Fibroblast of lung (primary cell): ENCODE data around the gene AMOTL2. TPM values are rescaled to one million over a fixed set of nuclear protein-coding genes. Genes with fewer than 3 reads are reported as not detected.

Experiments
- DNase-seq, 2 donors: peaks; one replicate each; pipeline versions ENCODE4 v3.0.0 to v3.0.0-alpha.2; 2010; ENCODE audit warnings: low read depth in 2 of 2
- H2AFZ ChIP-seq: 2 replicates; pipeline ENCODE4 v1.5.1; 2012; ENCODE audit warnings: low read length, control low read depth, inconsistent platforms
- H3K27ac ChIP-seq: 2 replicates; pipeline ENCODE4 v1.5.1; 2011; ENCODE audit warnings: low read length, control low read depth; ENCODE audit not compliant: insufficient read depth
- H3K27me3 ChIP-seq: 2 replicates; pipeline ENCODE4 v1.5.1; 2011; ENCODE audit warnings: mild to moderate bottlenecking, low read length; ENCODE audit not compliant: control insufficient read depth, insufficient read depth
- H3K36me3 ChIP-seq: 2 replicates; pipeline ENCODE4 v1.5.1; 2011; ENCODE audit warnings: low read length; ENCODE audit not compliant: control insufficient read depth, insufficient read depth
- H3K4me1 ChIP-seq: 2 replicates; pipeline ENCODE4 v1.5.1; 2011; ENCODE audit warnings: low read length; ENCODE audit not compliant: control insufficient read depth, insufficient read depth; ENCODE audit errors: extremely low read depth
- H3K4me2 ChIP-seq: 2 replicates; pipeline ENCODE4 v1.5.1; 2011; ENCODE audit warnings: low read length, control low read depth; ENCODE audit not compliant: insufficient read depth; ENCODE audit errors: extremely low read depth
- H3K4me3 ChIP-seq, 4 experiments: fragments of 200-600 bp in 1 of 4; sonication (generic) in 1 of 4; replicated peaks in 1 of 4; 2 replicates each; pipeline ENCODE4 v1.5.1; 2011 to 2016; ENCODE audit warnings: low read length in 4 of 4, low read depth in 3 of 4, mild to moderate bottlenecking in 3 of 4, control low read depth in 2 of 4, inconsistent platforms in 1 of 4, mixed read lengths in 1 of 4; ENCODE audit not compliant: insufficient read depth in 1 of 4; ENCODE audit errors: control extremely low read depth in 1 of 4
- H3K79me2 ChIP-seq: 2 replicates; pipeline ENCODE4 v1.5.1; 2012; ENCODE audit warnings: mild to moderate bottlenecking, low read length, inconsistent platforms; ENCODE audit not compliant: control insufficient read depth, insufficient read depth
- H3K9ac ChIP-seq: 2 replicates; pipeline ENCODE4 v1.5.1; 2011; ENCODE audit warnings: mild to moderate bottlenecking, low read length, control low read depth; ENCODE audit not compliant: insufficient read depth
- H3K9me3 ChIP-seq: 2 replicates; pipeline ENCODE4 v1.5.1; 2012; ENCODE audit warnings: low read depth, low read length; ENCODE audit not compliant: control insufficient read depth, insufficient read depth
- H4K20me1 ChIP-seq: 2 replicates; pipeline ENCODE4 v1.5.1; 2011; ENCODE audit warnings: low read length; ENCODE audit not compliant: control insufficient read depth, insufficient read depth; ENCODE audit errors: extremely low read depth
- EZH2 ChIP-seq: IDR thresholded peaks from 2 replicates; pipeline ENCODE4 v1.5.1; 2012; ENCODE audit warnings: low read length, control low read depth, mild to moderate bottlenecking; ENCODE audit errors: missing control alignments
- polyA plus RNA-seq, 2 donors: library from polyadenylated mRNA; depleted of rRNA in 1 of 2; stranded (reverse) in 1 of 2; unstranded in 1 of 2; fragments of >200 nt; gene quantifications; 2 replicates each; pipeline ENCODE4 v1.2.1, GENCODE V29; 2011 to 2012; ENCODE audit warnings: missing spikeins in 1 of 2
- total RNA-seq: library from RNA; depleted of rRNA; stranded (reverse); fragments of >200 nt; gene quantifications from 2 replicates; pipeline ENCODE4 v1.2.1, GENCODE V29; 2014
- TF ChIP-seq, protein P1 (sequence below), 2 donors: IDR thresholded peaks in 1 of 2; conservative IDR thresholded peaks in 1 of 2; 1 replicate in 1 of 2; 2 replicates in 1 of 2; pipeline ENCODE4 v1.5.1; 2011 to 2012; ENCODE audit warnings: low read length in 2 of 2, control low read depth in 1 of 2, inconsistent platforms in 1 of 2, low read depth in 1 of 2, mild to moderate bottlenecking in 1 of 2

AMOTL2 gene
- total and polyA plus RNA-seq, 2 donors (not counting 1 experiment from before 2014, with no cell fraction given) = 74.6 to 97.0 TPM

DNA sequence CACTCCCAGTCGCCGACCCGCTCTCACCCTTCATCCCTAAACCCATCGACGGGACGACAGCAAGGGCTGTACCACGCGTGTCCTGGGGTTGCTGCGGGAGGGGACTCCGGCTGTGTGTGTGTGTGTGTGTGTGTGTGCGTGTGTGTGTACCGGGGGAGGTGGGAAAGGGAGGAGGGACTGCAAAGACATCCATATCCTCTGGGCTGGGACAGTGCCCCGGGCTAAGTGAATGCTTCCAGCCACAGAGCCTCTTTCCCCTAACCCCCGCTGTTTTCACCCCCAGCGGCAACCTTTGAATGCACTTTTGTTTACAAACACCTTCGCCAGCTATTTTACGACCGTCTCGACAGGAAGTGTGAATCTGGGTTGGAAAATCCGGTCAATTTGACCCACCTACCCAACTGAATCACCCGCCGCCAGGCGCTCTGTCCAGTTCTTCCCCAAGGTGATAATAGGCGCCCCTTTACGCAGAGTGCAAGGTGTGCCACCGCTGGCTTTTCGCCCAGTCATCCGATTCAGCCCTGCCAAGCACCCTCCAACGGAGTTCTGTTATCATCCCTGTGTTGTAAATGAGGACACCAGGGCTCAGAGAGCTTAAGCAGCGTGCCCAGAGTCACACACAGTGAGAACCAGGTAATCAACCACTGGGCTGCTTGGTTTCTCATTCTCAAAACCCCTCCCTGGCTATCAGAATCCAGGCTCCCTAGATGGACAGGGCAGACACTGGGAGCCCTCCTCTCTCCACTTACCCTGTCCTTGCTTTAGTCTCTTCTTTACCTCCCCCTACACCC is 739 bp upstream of the AMOTL2 start:
- Histone ChIP-seq H3K27me3 (no peaks in the 10 kb centered on the region), H3K4me1 (peaks cover 22% of the 10 kb centered on the region), H3K9ac (peak overlapping the region; percentile 80), H3K27ac (peak overlapping the region; percentile 89), H2AFZ (peak overlapping the region; percentile 75), H4K20me1 (no peaks in the 10 kb centered on the region), H3K36me3 (peaks cover 16% of the 10 kb centered on the region), H3K79me2 (peaks cover 43% of the 10 kb centered on the region), H3K4me2 (peak overlapping the region; percentile 94), H3K4me3 (peak overlapping the region; percentile 34 to 98 (median 56)), H3K9me3 (no peaks in the 10 kb centered on the region)
- DNase-seq = no peak
- no peak for TF ChIP-seq EZH2
- TF ChIP-seq, protein P1, sequence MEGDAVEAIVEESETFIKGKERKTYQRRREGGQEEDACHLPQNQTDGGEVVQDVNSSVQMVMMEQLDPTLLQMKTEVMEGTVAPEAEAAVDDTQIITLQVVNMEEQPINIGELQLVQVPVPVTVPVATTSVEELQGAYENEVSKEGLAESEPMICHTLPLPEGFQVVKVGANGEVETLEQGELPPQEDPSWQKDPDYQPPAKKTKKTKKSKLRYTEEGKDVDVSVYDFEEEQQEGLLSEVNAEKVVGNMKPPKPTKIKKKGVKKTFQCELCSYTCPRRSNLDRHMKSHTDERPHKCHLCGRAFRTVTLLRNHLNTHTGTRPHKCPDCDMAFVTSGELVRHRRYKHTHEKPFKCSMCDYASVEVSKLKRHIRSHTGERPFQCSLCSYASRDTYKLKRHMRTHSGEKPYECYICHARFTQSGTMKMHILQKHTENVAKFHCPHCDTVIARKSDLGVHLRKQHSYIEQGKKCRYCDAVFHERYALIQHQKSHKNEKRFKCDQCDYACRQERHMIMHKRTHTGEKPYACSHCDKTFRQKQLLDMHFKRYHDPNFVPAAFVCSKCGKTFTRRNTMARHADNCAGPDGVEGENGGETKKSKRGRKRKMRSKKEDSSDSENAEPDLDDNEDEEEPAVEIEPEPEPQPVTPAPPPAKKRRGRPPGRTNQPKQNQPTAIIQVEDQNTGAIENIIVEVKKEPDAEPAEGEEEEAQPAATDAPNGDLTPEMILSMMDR (conservative IDR thresholded peaks at IDR 0.05 in 1 of 2, IDR thresholded peaks at IDR 0.05 in 1 of 2; ENCODE audit: low read depth in 1 of 2, low read length in 2 of 2) = no peak

DNA sequence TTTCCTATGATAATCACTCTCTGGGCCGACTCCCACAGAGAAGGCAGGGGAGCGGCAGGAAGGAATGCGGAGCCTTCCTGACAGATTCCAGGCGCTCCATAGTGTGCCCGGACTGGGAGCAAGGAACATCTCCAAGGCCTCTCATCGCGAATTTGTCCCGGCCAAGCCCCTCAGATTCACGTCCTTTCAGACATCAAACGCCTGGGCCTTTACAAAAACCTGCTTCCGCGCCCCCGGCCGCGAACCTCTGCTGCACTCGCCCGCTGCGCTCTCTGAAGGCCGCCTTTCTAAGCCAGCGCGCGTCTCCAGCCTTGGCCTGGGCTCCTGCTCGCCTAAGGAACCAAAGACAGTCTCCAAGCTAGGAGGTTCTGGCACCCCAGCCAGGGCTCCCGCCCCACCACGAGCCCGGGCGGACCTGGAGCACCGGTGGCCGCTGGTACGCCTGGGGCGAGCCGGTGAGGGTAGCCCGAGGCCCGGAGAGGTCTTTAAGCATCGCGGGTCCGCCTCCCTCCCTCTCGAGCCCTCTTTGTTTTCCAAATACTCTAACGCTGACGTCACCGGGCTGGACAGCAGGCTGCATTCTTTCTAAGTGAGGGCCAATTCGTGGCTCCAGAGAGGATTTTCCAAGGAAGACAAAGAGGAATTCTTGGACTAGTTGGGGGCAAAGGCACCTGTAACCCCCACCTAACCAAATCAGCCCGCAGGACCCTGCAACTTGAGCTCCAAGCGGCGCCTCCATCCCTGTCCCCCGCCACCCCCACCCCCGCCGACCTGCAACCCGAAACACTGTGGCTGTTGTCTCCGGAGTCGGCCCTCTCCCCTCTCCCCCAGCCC is 759 bp downstream of the AMOTL2 start:
- Histone ChIP-seq H3K4me3 (peak overlapping the region; percentile 55 to 98 (median 79)), H3K36me3 (peaks cover 26% of the 10 kb centered on the region), H3K4me1 (peaks cover 37% of the 10 kb centered on the region), H3K9me3 (no peaks in the 10 kb centered on the region), H4K20me1 (no peaks in the 10 kb centered on the region), H3K4me2 (peak overlapping the region; percentile 51), H3K27ac (peak overlapping the region; percentile 92), H2AFZ (no peak overlapping the region), H3K79me2 (peaks cover 58% of the 10 kb centered on the region), H3K9ac (peak overlapping the region; percentile 100), H3K27me3 (no peaks in the 10 kb centered on the region)
- DNase-seq = peak; percentile 93 to 94
- no peak for TF ChIP-seq EZH2
- TF ChIP-seq, protein P1 (conservative IDR thresholded peaks at IDR 0.05 in 1 of 2, IDR thresholded peaks at IDR 0.05 in 1 of 2; ENCODE audit: low read depth in 1 of 2, low read length in 2 of 2) = no peak
